HG03460 (cell line): ENCODE data around the gene GALNT15.

Experiments
- ATAC-seq: cut with Tn5 transposase; IDR thresholded peaks from one replicate; pipeline ENCODE4 v1.9.1; 2021; ENCODE audit not compliant: unreplicated experiment

The GALNT15 gene

DNA sequence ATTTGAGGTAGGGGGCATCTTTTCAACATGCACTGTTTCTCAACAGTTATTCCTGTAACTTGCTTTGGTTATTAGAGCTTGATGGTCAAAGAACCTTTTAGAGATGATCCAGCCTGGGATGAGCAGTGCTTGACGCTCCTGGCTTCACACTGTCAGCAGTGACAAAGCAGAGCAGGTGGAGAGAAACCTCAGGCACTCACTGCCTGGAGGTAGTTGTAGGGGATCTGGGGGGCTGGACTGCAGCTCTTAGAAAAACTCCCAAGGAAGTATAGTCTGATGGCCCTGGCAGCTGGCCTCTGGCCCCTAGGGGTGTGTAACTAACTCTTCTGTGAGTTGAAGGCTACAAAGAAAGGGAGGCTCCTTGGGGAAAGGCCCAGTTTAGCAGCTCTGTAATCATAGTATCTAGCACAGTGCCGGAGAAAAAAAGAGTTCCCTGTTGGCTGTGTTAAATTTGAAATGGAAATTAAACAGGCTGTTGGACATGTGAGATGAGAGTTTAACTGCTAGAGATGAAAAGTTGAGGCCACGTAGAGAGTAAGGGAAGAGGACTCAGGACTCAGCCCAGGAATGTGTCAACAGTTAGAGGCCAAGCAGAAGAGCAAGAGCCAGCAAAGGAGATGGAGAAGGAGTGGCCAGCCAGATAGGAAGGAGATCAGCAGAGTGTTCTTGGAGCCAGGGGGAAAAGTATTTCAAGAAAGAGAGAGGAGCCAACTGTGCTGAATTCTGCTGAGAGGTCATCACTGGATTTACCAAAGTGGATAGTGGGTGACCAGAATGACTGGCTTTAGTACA lies 104.7 kb downstream of the GALNT15 start:
- no peak for ATAC-seq

GRCh38 chr3:16280671-16281070 lies 106.2 kb downstream of the GALNT15 start:
- no peak for ATAC-seq
